Caki2 (cell line): ENCODE results near the gene SARDH. TPM values are rescaled to one million over a fixed set of nuclear protein-coding genes. Genes with fewer than 3 reads are reported as not detected.

Experiments
- DNase-seq: peaks from one replicate; pipeline ENCODE4 v3.0.0-alpha.2; 2015; ENCODE audit warnings: low read depth
- in situ Hi-C: cut with HindIII; loops from 2 replicates; pipeline ENCODE4 v1.10.0; 2016; ENCODE audit warnings: low sequenced_read_pairs, low pct_unique_long_range_greater_than_20kb, mixed read lengths
- total RNA-seq: library from RNA; depleted of rRNA; stranded (reverse); fragments of >200 nt; shearing (Covaris generic); gene quantifications from 2 replicates; pipeline ENCODE4 v1.2.3, GENCODE V29; 2014; ENCODE audit warnings: low replicate concordance; rRNA removed

SARDH gene
- 7.6 and 13.0 TPM in 2 replicates for total RNA-seq

- in situ Hi-C loops: no loop called here
- peak; percentile 59 for DNase-seq
Measured at GRCh38 chr9:133737774-133738639, at the start of gene SARDH. TSS of gene SARDH (minus strand) at chr9:133738352. CDS start at chr9:133734173, 4,179 bp downstream.

- in situ Hi-C loops: loop anchor here (25.0 kb wide), 1 partner anchor 225 kb away; no protein-coding TSS in a partner anchor
Measured at GRCh38 chr9:133787754-133788025, 49.5 kb upstream of the SARDH start.

GRCh38 chr9:133786907-133787753 is 49.0 kb upstream of the SARDH start:
- DNase-seq: no peak
- in situ Hi-C loops: loop anchor here (25.0 kb wide), 1 partner anchor 225 kb away; no protein-coding TSS in a partner anchor

More at GRCh38 chr9:133787754-133788025, 49.5 kb upstream of the SARDH start:
- DNase-seq: no peak

- in situ Hi-C loops: loop anchor here (25.0 kb wide), 1 partner anchor 226 kb away; no protein-coding TSS in a partner anchor
Measured at GRCh38 chr9:133786371-133786753, 48.2 kb upstream of the SARDH start.

GRCh38 chr9:133785753-133786370 is 47.7 kb upstream of the SARDH start:
- no peak for DNase-seq
- in situ Hi-C loops: loop anchor here (25.0 kb wide), 1 partner anchor 226 kb away; no protein-coding TSS in a partner anchor

More at GRCh38 chr9:133786371-133786753, 48.2 kb upstream of the SARDH start:
- no peak for DNase-seq

- in situ Hi-C loops: loop anchor here (25.0 kb wide), 1 partner anchor 227 kb away; no protein-coding TSS in a partner anchor
- DNase-seq: no peak
Measured at GRCh38 chr9:133784731-133785561, 46.8 kb upstream of the SARDH start.

GRCh38 chr9:133783331-133783731 is 45.2 kb upstream of the SARDH start:
- no peak for DNase-seq
- in situ Hi-C loops: loop anchor here (25.0 kb wide), 1 partner anchor 229 kb away; no protein-coding TSS in a partner anchor

GRCh38 chr9:133782157-133783130 is 44.3 kb upstream of the SARDH start:
- peak; percentile 27 for DNase-seq
- in situ Hi-C loops: loop anchor here (25.0 kb wide), 1 partner anchor 230 kb away; no protein-coding TSS in a partner anchor

- in situ Hi-C loops: loop anchor here (25.0 kb wide), 1 partner anchor 231 kb away; no protein-coding TSS in a partner anchor
- DNase-seq: no peak
Measured at GRCh38 chr9:133781828-133782135, 43.6 kb upstream of the SARDH start.

GRCh38 chr9:133780962-133781827 is 43.0 kb upstream of the SARDH start:
- no peak for DNase-seq
- in situ Hi-C loops: loop anchor here (25.0 kb wide), 1 partner anchor 231 kb away; no protein-coding TSS in a partner anchor

- in situ Hi-C loops: loop anchor here (25.0 kb wide), 1 partner anchor 232 kb away; no protein-coding TSS in a partner anchor
- DNase-seq: no peak
Measured at GRCh38 chr9:133780404-133780945, 42.3 kb upstream of the SARDH start.

GRCh38 chr9:133779516-133780403 is 41.6 kb upstream of the SARDH start:
- in situ Hi-C loops: loop anchor here (25.0 kb wide), 1 partner anchor 233 kb away; no protein-coding TSS in a partner anchor
- no peak for DNase-seq

- in situ Hi-C loops: loop anchor here (25.0 kb wide), 1 partner anchor 233 kb away; no protein-coding TSS in a partner anchor
- DNase-seq: no peak
Measured at GRCh38 chr9:133779081-133779480, 40.9 kb upstream of the SARDH start.

GRCh38 chr9:133778336-133779013 is 40.3 kb upstream of the SARDH start:
- in situ Hi-C loops: loop anchor here (25.0 kb wide), 1 partner anchor 234 kb away; no protein-coding TSS in a partner anchor
- no peak for DNase-seq
